NT2/D1 (cell line): ENCODE measurements around the gene CIAO2B.

ENCODE experiments used
- SUZ12 ChIP-seq: IDR thresholded peaks from 2 replicates; pipeline ENCODE4 v1.6.1; 2011; ENCODE audit not compliant: insufficient read length, insufficient read depth; ENCODE audit errors: extremely low read depth
- YY1 ChIP-seq: IDR thresholded peaks from 2 replicates; pipeline ENCODE4 v1.6.1; 2011; ENCODE audit not compliant: insufficient read length, insufficient read depth

GRCh38 chr16:66936462-66936861 is 2.3 kb upstream of the CIAO2B start:
- no peak for TF ChIP-seq SUZ12
- TF ChIP-seq YY1 = no peak
